AG04449 (cell line): ENCODE data around the gene HBM.
A peak's percentile ranks its signal among the peaks of the same experiment; 100 is the strongest.

ENCODE experiments used
- CTCF ChIA-PET: fragments of 350-600 bp; formaldehyde crosslinking; extraction: SDS; loops from one replicate; lab custom pipeline; 2021; ENCODE audit warnings: antibody characterized with exemption; lab: Yijun Ruan, JAX
- POLR2A ChIA-PET: fragments of 400-600, 350-600 bp; formaldehyde crosslinking; extraction: SDS; loops from one replicate; lab custom pipeline; 2020; ENCODE audit warnings: antibody characterized with exemption, inconsistent platforms; lab: Yijun Ruan, JAX
- DNase-seq: peaks from one replicate; pipeline ENCODE4 v3.0.0-alpha.2; 2010; ENCODE audit warnings: low read depth, low spot score
- H3K4me3 ChIP-seq: 2 replicates; pipeline ENCODE4 v1.5.1; 2011; ENCODE audit warnings: low read depth, mild to moderate bottlenecking, control low read depth, low read length
- CTCF ChIP-seq: IDR thresholded peaks from one replicate; pipeline ENCODE4 v1.5.1; 2011; ENCODE audit warnings: mild to moderate bottlenecking, moderate library complexity, low read length, control low read depth, inconsistent platforms; ENCODE audit not compliant: insufficient read depth; ENCODE audit errors: missing control alignments

Gene HBM

GRCh38 chr16:180681-181564 is 15.1 kb downstream of the HBM start:
- ChIA-PET CTCF (interaction anchor here (0.7 to 6.9 kb wide), 38 partner anchors 10 to 252 kb away, joined by 3 to 126 read pairs (median 5); partner anchors contain the start of gene FAM234A), POLR2A (interaction anchor here (0.7 to 1.4 kb wide), 3 partner anchors 8 to 74 kb away, joined by 3 to 5 read pairs (median 3); no protein-coding TSS in a partner anchor)
- peak overlapping the region; percentile 48 for H3K4me3 ChIP-seq
- TF ChIP-seq CTCF, result peak; percentile 14
- DNase-seq, result no peak

- no peak for DNase-seq
- H3K4me3 ChIP-seq, result no peak overlapping the region; the same call in 1 of the 2 replicates
- ChIA-PET CTCF (interaction anchor here (0.6 to 6.9 kb wide), 35 partner anchors 10 to 251 kb away, joined by 3 to 126 read pairs (median 4); partner anchors contain the start of gene FAM234A), POLR2A (interaction anchor here (1.4 kb wide), 1 partner anchor 75 kb away, joined by 5 read pairs; no protein-coding TSS in a partner anchor)
- peak; percentile 98 for TF ChIP-seq CTCF
Measured at GRCh38 chr16:181565-182021, 15.8 kb downstream of the HBM start.

GRCh38 chr16:183005-183404 is 17.2 kb downstream of the HBM start:
- TF ChIP-seq CTCF, result no peak
- CTCF ChIA-PET, result interaction anchor here (0.9 to 6.9 kb wide), 9 partner anchors 10 to 120 kb away, joined by 3 to 126 read pairs (median 19); no protein-coding TSS in a partner anchor
- H3K4me3 ChIP-seq, result no peak overlapping the region
- POLR2A ChIA-PET, result interaction anchor here (1.1 kb wide), 1 partner anchor 111 kb away, joined by 4 read pairs; no protein-coding TSS in a partner anchor
- DNase-seq, result no peak

- no peak overlapping the region for H3K4me3 ChIP-seq
- ChIA-PET CTCF (interaction anchor here (5.7 kb wide), 1 partner anchor 8 kb away, joined by 81 read pairs; no protein-coding TSS in a partner anchor), POLR2A (no interaction called here)
- DNase-seq, result no peak
- no peak for TF ChIP-seq CTCF
Measured at GRCh38 chr16:185213-185612, 19.4 kb downstream of the HBM start.

DNA sequence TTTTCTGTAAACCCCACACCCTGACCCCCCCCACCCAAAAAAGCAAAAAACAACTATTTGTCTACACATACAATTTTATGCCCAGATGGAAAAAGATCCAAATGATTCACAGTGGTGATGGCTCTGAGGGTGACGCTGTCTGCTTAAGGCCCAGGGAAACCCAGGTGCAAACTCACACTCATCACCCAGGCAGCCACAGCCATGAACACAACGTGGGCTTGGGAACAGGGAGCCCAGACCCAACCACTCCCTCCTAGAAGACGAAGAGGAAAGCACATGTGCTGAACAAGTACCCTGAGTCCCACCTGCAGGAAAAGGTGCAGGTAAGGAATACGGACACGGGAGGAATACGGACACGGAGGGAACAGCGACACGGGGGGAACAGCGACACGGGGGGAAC is 19.9 kb downstream of the HBM start:
- POLR2A ChIA-PET, result no interaction called here
- no peak for DNase-seq
- no peak overlapping the region for H3K4me3 ChIP-seq
- CTCF ChIA-PET, result interaction anchor here (5.7 kb wide), 1 partner anchor 8 kb away, joined by 81 read pairs; no protein-coding TSS in a partner anchor
- TF ChIP-seq CTCF, result no peak

DNA sequence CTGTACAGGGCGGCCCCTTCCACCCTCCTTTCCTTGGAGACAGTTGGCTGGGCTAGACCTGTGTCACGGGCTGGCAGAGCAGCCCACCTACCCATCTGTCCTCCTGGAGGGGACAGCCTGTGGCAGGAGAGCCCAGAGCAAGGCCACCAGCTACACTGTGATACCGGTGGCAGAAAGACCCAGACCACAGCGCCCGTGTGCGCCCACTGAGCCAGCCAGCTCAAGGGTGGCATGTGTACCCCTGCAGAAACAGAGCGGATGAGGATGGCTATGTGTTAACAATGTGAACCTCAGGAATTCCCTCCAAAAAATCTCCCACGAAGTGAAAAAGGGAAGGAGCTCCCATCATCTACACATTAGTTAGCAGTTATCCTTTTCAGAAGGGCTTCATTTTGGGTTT is 21.6 kb downstream of the HBM start:
- CTCF ChIA-PET, result interaction anchor here (0.7 to 1.1 kb wide), 2 partner anchors 70 to 122 kb away, joined by 3 read pairs; no protein-coding TSS in a partner anchor
- POLR2A ChIA-PET, result no interaction called here
- no peak overlapping the region for H3K4me3 ChIP-seq
- TF ChIP-seq CTCF, result no peak
- no peak for DNase-seq
